ENCODE measurements around the gene ZNF660.
"Not testable (repeated sequence)": the region's sequence is repeated elsewhere in the genome, so short reads cannot be mapped to it uniquely, and the experiment has no call there.

The ZNF660 gene

GRCh38 chr3:44584646-44585501 lies at the start of gene ZNF660:
Gene ZNF660, plus strand, starts transcription at chr3:44584964. Its CDS starts 9,230 bp downstream, at chr3:44594194.
- peak; percentile 3 for DNase-seq

- no peak for DNase-seq
These were observed 49.4 kb upstream of the ZNF660 start for GRCh38 chr3:44535364-44535763.

GRCh38 chr3:44544811-44545210 lies 40.0 kb upstream of the ZNF660 start:
- DNase-seq, result not testable (repeated sequence)

GRCh38 chr3:44554626-44555592 lies 29.9 kb upstream of the ZNF660 start, which contains the start of gene ZKSCAN7:
Gene ZKSCAN7, plus strand, starts transcription at chr3:44555193. Its CDS starts 1,855 bp downstream, at chr3:44557048.
- peak; percentile 58 for DNase-seq

- DNase-seq, result no peak
These were observed 29.0 kb upstream of the ZNF660 start for GRCh38 chr3:44555723-44556122.

GRCh38 chr3:44557074-44557473 lies 27.7 kb upstream of the ZNF660 start:
- no peak for DNase-seq

GRCh38 chr3:44561076-44561475 lies 23.7 kb upstream of the ZNF660 start:
- DNase-seq, result no peak

GRCh38 chr3:44562147-44562546 lies 22.6 kb upstream of the ZNF660 start:
- DNase-seq, result no peak

GRCh38 chr3:44568561-44568960 lies 16.2 kb upstream of the ZNF660 start:
- no peak for DNase-seq

GRCh38 chr3:44571024-44571423 lies 13.7 kb upstream of the ZNF660 start:
- no peak for DNase-seq

GRCh38 chr3:44576613-44577012 lies 8.2 kb upstream of the ZNF660 start:
- DNase-seq, result no peak

GRCh38 chr3:44577354-44577952 lies 7.3 kb upstream of the ZNF660 start:
- not testable (repeated sequence) for DNase-seq

- not testable (repeated sequence) for DNase-seq
These were observed 6.4 kb upstream of the ZNF660 start for GRCh38 chr3:44578316-44578715.

- DNase-seq, result not testable (repeated sequence)
These were observed 5.7 kb upstream of the ZNF660 start for GRCh38 chr3:44578924-44579515.

GRCh38 chr3:44579749-44580148 lies 5.0 kb upstream of the ZNF660 start:
- not testable (repeated sequence) for DNase-seq

- DNase-seq, result not testable (repeated sequence)
These were observed 3.8 kb upstream of the ZNF660 start for GRCh38 chr3:44580971-44581370.

GRCh38 chr3:44596621-44597020 lies 11.9 kb downstream of the ZNF660 start:
- no peak for DNase-seq

- DNase-seq, result no peak
These were observed 17.0 kb downstream of the ZNF660 start for GRCh38 chr3:44601749-44602148.

- no peak for DNase-seq
These were observed 27.9 kb downstream of the ZNF660 start for GRCh38 chr3:44612678-44613077.

GRCh38 chr3:44624749-44625480 lies 40.2 kb downstream of the ZNF660 start, which contains the start of gene ZNF197:
Gene ZNF197, plus strand, starts transcription at chr3:44625036. Its CDS starts 4,119 bp downstream, at chr3:44629155.
- peak; percentile 66 for DNase-seq

- no peak for DNase-seq
These were observed 44.0 kb downstream of the ZNF660 start for GRCh38 chr3:44628716-44629115.

- no peak for DNase-seq
These were observed 47.4 kb downstream of the ZNF660 start for GRCh38 chr3:44632193-44632592.
